Nephron progenitor cell (in vitro differentiated cells): Measurements from ENCODE around the gene COG2.

ENCODE experiments used
- DNase-seq: peaks from one replicate; pipeline ENCODE4 v3.0.0; 2021
- H3K27ac Mint-ChIP-seq: 2 replicates; pipeline ENCODE4 v1.8.0; 2021; ENCODE audit warnings: mild to moderate bottlenecking, moderate library complexity, mixed read lengths
- H3K27me3 Mint-ChIP-seq: 2 replicates; pipeline ENCODE4 v1.8.0; 2021; ENCODE audit warnings: mild to moderate bottlenecking, low read depth, mixed read lengths; ENCODE audit not compliant: poor library complexity
- H3K36me3 Mint-ChIP-seq: 2 replicates; pipeline ENCODE4 v1.8.0; 2021; ENCODE audit warnings: low read depth, mixed read lengths
- H3K4me1 Mint-ChIP-seq: 2 replicates; pipeline ENCODE4 v1.8.0; 2021; ENCODE audit warnings: mixed read lengths
- H3K4me3 Mint-ChIP-seq: 2 replicates; pipeline ENCODE4 v1.8.0; 2021; ENCODE audit warnings: mild to moderate bottlenecking, moderate library complexity, mixed read lengths
- H3K9me3 Mint-ChIP-seq: 2 replicates; pipeline ENCODE4 v1.8.0; 2021; ENCODE audit warnings: mild to moderate bottlenecking, moderate library complexity, mixed read lengths
- TF ChIP-seq, protein P1 (sequence below): fragments of 200-600 bp; sonication (generic); IDR thresholded peaks from 2 replicates; pipeline ENCODE4 v1.5.0; 2021; ENCODE audit warnings: antibody characterized with exemption

Gene COG2

GRCh38 chr1:230674581-230674980 lies 32.3 kb downstream of the COG2 start:
- H3K4me3 Mint-ChIP-seq = no peak overlapping the region
- DNase-seq = no peak
- peaks cover 73% of the 10 kb centered on the region for H3K36me3 Mint-ChIP-seq
- TF ChIP-seq, protein P1, sequence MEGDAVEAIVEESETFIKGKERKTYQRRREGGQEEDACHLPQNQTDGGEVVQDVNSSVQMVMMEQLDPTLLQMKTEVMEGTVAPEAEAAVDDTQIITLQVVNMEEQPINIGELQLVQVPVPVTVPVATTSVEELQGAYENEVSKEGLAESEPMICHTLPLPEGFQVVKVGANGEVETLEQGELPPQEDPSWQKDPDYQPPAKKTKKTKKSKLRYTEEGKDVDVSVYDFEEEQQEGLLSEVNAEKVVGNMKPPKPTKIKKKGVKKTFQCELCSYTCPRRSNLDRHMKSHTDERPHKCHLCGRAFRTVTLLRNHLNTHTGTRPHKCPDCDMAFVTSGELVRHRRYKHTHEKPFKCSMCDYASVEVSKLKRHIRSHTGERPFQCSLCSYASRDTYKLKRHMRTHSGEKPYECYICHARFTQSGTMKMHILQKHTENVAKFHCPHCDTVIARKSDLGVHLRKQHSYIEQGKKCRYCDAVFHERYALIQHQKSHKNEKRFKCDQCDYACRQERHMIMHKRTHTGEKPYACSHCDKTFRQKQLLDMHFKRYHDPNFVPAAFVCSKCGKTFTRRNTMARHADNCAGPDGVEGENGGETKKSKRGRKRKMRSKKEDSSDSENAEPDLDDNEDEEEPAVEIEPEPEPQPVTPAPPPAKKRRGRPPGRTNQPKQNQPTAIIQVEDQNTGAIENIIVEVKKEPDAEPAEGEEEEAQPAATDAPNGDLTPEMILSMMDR = no peak
- peaks cover 18% of the 10 kb centered on the region for H3K9me3 Mint-ChIP-seq
- H3K4me1 Mint-ChIP-seq = no peaks in the 10 kb centered on the region
- no peaks in the 10 kb centered on the region for H3K27me3 Mint-ChIP-seq
- no peak overlapping the region for H3K27ac Mint-ChIP-seq

DNA sequence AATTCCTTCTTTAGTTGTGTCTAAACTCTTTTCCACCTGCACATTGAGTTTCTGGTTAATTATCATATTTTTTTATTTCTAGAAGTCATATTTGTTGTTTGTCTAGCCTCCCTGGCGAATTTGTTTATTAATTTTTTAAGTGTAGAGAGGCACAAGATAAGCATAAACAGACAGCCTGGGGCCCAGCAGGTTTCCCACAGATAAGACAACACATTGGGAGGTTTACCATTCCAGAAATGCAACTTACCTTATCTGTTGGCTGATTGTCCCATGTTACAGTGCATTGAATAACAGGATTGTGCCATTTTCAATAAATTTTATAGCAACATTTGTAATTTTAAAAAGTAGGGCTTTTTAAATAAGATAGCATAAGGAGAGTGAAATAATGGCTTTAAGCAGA lies 34.9 kb downstream of the COG2 start:
- H3K4me1 Mint-ChIP-seq = no peaks in the 10 kb centered on the region
- DNase-seq = no peak
- H3K36me3 Mint-ChIP-seq = peaks cover 73% of the 10 kb centered on the region
- no peaks in the 10 kb centered on the region for H3K27me3 Mint-ChIP-seq
- TF ChIP-seq, protein P1 = no peak
- peaks cover 18% of the 10 kb centered on the region for H3K9me3 Mint-ChIP-seq
- no peak overlapping the region for H3K27ac Mint-ChIP-seq
- H3K4me3 Mint-ChIP-seq = no peak overlapping the region

- no peaks in the 10 kb centered on the region for H3K4me1 Mint-ChIP-seq
- H3K27me3 Mint-ChIP-seq = no peaks in the 10 kb centered on the region
- no peak overlapping the region for H3K4me3 Mint-ChIP-seq
- no peak overlapping the region for H3K27ac Mint-ChIP-seq
- no peak for DNase-seq
- TF ChIP-seq, protein P1 = no peak
- H3K36me3 Mint-ChIP-seq = peaks cover 77% of the 10 kb centered on the region
- H3K9me3 Mint-ChIP-seq = peaks cover 18% of the 10 kb centered on the region
Observed at GRCh38 chr1:230679192-230679591, 36.9 kb downstream of the COG2 start.

GRCh38 chr1:230679825-230680224 lies 37.5 kb downstream of the COG2 start:
- Mint-ChIP-seq H3K4me3 (no peak overlapping the region), H3K36me3 (peaks cover 76% of the 10 kb centered on the region), H3K27me3 (no peaks in the 10 kb centered on the region), H3K9me3 (peaks cover 18% of the 10 kb centered on the region), H3K4me1 (no peaks in the 10 kb centered on the region), H3K27ac (no peak overlapping the region)
- TF ChIP-seq, protein P1 = no peak
- DNase-seq = no peak

GRCh38 chr1:230680300-230681025 lies 38.2 kb downstream of the COG2 start:
- H3K4me1 Mint-ChIP-seq = no peaks in the 10 kb centered on the region
- H3K27me3 Mint-ChIP-seq = no peaks in the 10 kb centered on the region
- no peak overlapping the region for H3K27ac Mint-ChIP-seq
- DNase-seq = no peak
- TF ChIP-seq, protein P1 = no peak
- no peak overlapping the region for H3K4me3 Mint-ChIP-seq
- peaks cover 18% of the 10 kb centered on the region for H3K9me3 Mint-ChIP-seq
- peaks cover 77% of the 10 kb centered on the region for H3K36me3 Mint-ChIP-seq

- Mint-ChIP-seq H3K4me3 (no peak overlapping the region), H3K27me3 (no peaks in the 10 kb centered on the region), H3K27ac (no peak overlapping the region), H3K9me3 (peaks cover 6% of the 10 kb centered on the region), H3K36me3 (peaks cover 73% of the 10 kb centered on the region), H3K4me1 (no peaks in the 10 kb centered on the region)
- no peak for DNase-seq
- TF ChIP-seq, protein P1 = no peak
Observed at GRCh38 chr1:230681599-230681998, 39.3 kb downstream of the COG2 start.
